ENCODE data around the gene HBA2. TPM values are rescaled to one million over a fixed set of nuclear protein-coding genes. Genes with fewer than 3 reads are reported as not detected.
"Not testable (repeated sequence)": the region's sequence is repeated elsewhere in the genome, so short reads cannot be mapped to it uniquely, and the experiment has no call there.

Gene HBA2
- total RNA-seq, 1 donor from 2014 or later = not detected

- Histone ChIP-seq H2AFZ (replicated peaks) (peak overlapping the region; percentile 12), H3K9me3 (ENCODE audit: low read depth) (no peaks in the 10 kb centered on the region), H3K27me3 (peaks cover 60% of the 10 kb centered on the region), H3K4me1 (no peaks in the 10 kb centered on the region), H3F3A (ENCODE audit: low read depth) (peaks cover 4% of the 10 kb centered on the region), H3K4me2 (no peak overlapping the region), H3K9ac (no peak overlapping the region), H3K36me3 (no peaks in the 10 kb centered on the region), H3K27ac (no peak overlapping the region), H3K79me2 (ENCODE audit: low read depth) (no peaks in the 10 kb centered on the region), H4K20me1 (ENCODE audit: low read depth) (no peaks in the 10 kb centered on the region), H3K4me3 (no peak overlapping the region)
- TF ChIP-seq CTCF (IDR thresholded peaks at IDR 0.05) = no peak
- no peak for TF ChIP-seq EZH2phosphoT487 (IDR thresholded peaks at IDR 0.05)
- no peak for TF ChIP-seq EZH2 (IDR thresholded peaks at IDR 0.05)
- peaks cover 44% of the 10 kb centered on the region for H3K27me3 Mint-ChIP-seq (ENCODE audit: insufficient read depth, low read depth)
- DNase-seq (ENCODE audit: low spot score) = no peak
- H3K9me3 Mint-ChIP-seq = no peaks in the 10 kb centered on the region
- peaks cover 3% of the 10 kb centered on the region for H3K4me1 Mint-ChIP-seq
- no peak overlapping the region for H3K4me3 Mint-ChIP-seq
- no peaks in the 10 kb centered on the region for H3K36me3 Mint-ChIP-seq
- no peak overlapping the region for H3K27ac Mint-ChIP-seq
Measured at GRCh38 chr16:149024-149660, 23.5 kb upstream of the HBA2 start.

GRCh38 chr16:152141-153128 lies 20.2 kb upstream of the HBA2 start, which contains the start of gene HBZ:
Gene HBZ, plus strand, starts transcription at chr16:152644. Its CDS starts 266 bp downstream, at chr16:152910.
- Histone ChIP-seq H2AFZ (replicated peaks) (no peak within 1 kb of the TSS), H3K36me3 (no peaks in the 10 kb centered on the region), H3K4me1 (peaks cover 7% of the 10 kb centered on the region), H3K27ac (no peak within 1 kb of the TSS), H3K4me3 (no peak within 1 kb of the TSS), H3K4me2 (no peak within 1 kb of the TSS), H3K79me2 (ENCODE audit: low read depth) (no peaks in the 10 kb centered on the region), H4K20me1 (ENCODE audit: low read depth) (no peaks in the 10 kb centered on the region), H3K9me3 (ENCODE audit: low read depth) (no peaks in the 10 kb centered on the region), H3F3A (ENCODE audit: low read depth) (peaks cover 11% of the 10 kb centered on the region), H3K27me3 (peaks cover 90% of the 10 kb centered on the region), H3K9ac (no peak within 1 kb of the TSS)
- Mint-ChIP-seq H3K36me3 (peaks cover 2% of the 10 kb centered on the region), H3K9me3 (peaks cover 5% of the 10 kb centered on the region), H3K27ac (no peak within 1 kb of the TSS), H3K4me3 (peak within 1 kb of the TSS; percentile 59), H3K27me3 (ENCODE audit: insufficient read depth, low read depth) (peaks cover 55% of the 10 kb centered on the region), H3K4me1 (peaks cover 9% of the 10 kb centered on the region)
- TF ChIP-seq CTCF (IDR thresholded peaks at IDR 0.05) = no peak
- no peak for TF ChIP-seq EZH2 (IDR thresholded peaks at IDR 0.05)
- no peak for TF ChIP-seq EZH2phosphoT487 (IDR thresholded peaks at IDR 0.05)
- no peak for DNase-seq (ENCODE audit: low spot score)

GRCh38 chr16:153129-153521 lies 19.6 kb upstream of the HBA2 start:
- H3K4me1 Mint-ChIP-seq; H4K20me1 ChIP-seq (ENCODE audit: low read depth); H3K36me3 Mint-ChIP-seq; DNase-seq (ENCODE audit: low spot score); H2AFZ ChIP-seq (replicated peaks); H3K36me3 ChIP-seq; H3K4me3 ChIP-seq; H3K4me2 ChIP-seq; H3K27ac ChIP-seq; H3K27ac Mint-ChIP-seq; H3K79me2 ChIP-seq (ENCODE audit: low read depth); H3K9ac ChIP-seq; H3K9me3 Mint-ChIP-seq; H3K9me3 ChIP-seq (ENCODE audit: low read depth); H3K4me1 ChIP-seq: not testable (repeated sequence)
- peak overlapping the region; percentile 59 for H3K4me3 Mint-ChIP-seq
- peaks cover 91% of the 10 kb centered on the region for H3K27me3 ChIP-seq
- H3K27me3 Mint-ChIP-seq (ENCODE audit: insufficient read depth, low read depth) = peaks cover 60% of the 10 kb centered on the region
- peaks cover 11% of the 10 kb centered on the region for H3F3A ChIP-seq (ENCODE audit: low read depth)

GRCh38 chr16:153550-154216 lies 19.0 kb upstream of the HBA2 start:
- not testable (repeated sequence) for H3K9me3 ChIP-seq (ENCODE audit: low read depth); H3K4me2 ChIP-seq; H3K9me3 Mint-ChIP-seq; H3K4me1 ChIP-seq; H3K4me3 Mint-ChIP-seq; H3K36me3 ChIP-seq; H3K36me3 Mint-ChIP-seq; H2AFZ ChIP-seq (replicated peaks); H3K4me3 ChIP-seq; H3K79me2 ChIP-seq (ENCODE audit: low read depth); H3K9ac ChIP-seq; H3K27ac Mint-ChIP-seq; DNase-seq (ENCODE audit: low spot score); H3K27ac ChIP-seq; H3K4me1 Mint-ChIP-seq; H4K20me1 ChIP-seq (ENCODE audit: low read depth)
- H3F3A ChIP-seq (ENCODE audit: low read depth) = peaks cover 11% of the 10 kb centered on the region
- H3K27me3 Mint-ChIP-seq (ENCODE audit: insufficient read depth, low read depth) = peaks cover 59% of the 10 kb centered on the region
- peaks cover 91% of the 10 kb centered on the region for H3K27me3 ChIP-seq

All from neural progenitor cell (in vitro differentiated cells).